ENCODE results near the gene HMCN2.

The HMCN2 gene

GRCh38 chr9:130371196-130371966 lies 105.8 kb downstream of the HMCN2 start:
- no peak for DNase-seq

GRCh38 chr9:130372057-130372456 lies 106.5 kb downstream of the HMCN2 start:
- DNase-seq = no peak

GRCh38 chr9:130373679-130374325 lies 108.2 kb downstream of the HMCN2 start:
- DNase-seq = no peak

- DNase-seq = no peak
Measured at GRCh38 chr9:130377612-130378011, 112.1 kb downstream of the HMCN2 start.

- DNase-seq = no peak
Measured at GRCh38 chr9:130378875-130379648, 113.5 kb downstream of the HMCN2 start.

GRCh38 chr9:130379649-130379970 lies 114.0 kb downstream of the HMCN2 start:
- DNase-seq = no peak

- DNase-seq = no peak
Measured at GRCh38 chr9:130380920-130381469, 115.4 kb downstream of the HMCN2 start.

- no peak for DNase-seq
Measured at GRCh38 chr9:130381660-130382059, 116.1 kb downstream of the HMCN2 start.

- no peak for DNase-seq
Measured at GRCh38 chr9:130382096-130382495, 116.5 kb downstream of the HMCN2 start.

- peak; percentile 32 for DNase-seq
Measured at GRCh38 chr9:130382636-130383349, 117.2 kb downstream of the HMCN2 start.

- DNase-seq = no peak
Measured at GRCh38 chr9:130383350-130383715, 117.8 kb downstream of the HMCN2 start.

GRCh38 chr9:130383979-130384676 lies 118.6 kb downstream of the HMCN2 start:
- no peak for DNase-seq

- no peak for DNase-seq
Measured at GRCh38 chr9:130385257-130385656, 119.7 kb downstream of the HMCN2 start.

GRCh38 chr9:130387398-130387797 lies 121.8 kb downstream of the HMCN2 start:
- DNase-seq = no peak

- no peak for DNase-seq
Measured at GRCh38 chr9:130387905-130388304, 122.3 kb downstream of the HMCN2 start.

- DNase-seq = no peak
Measured at GRCh38 chr9:130390390-130390789, 124.8 kb downstream of the HMCN2 start.

- no peak for DNase-seq
Measured at GRCh38 chr9:130390986-130391385, 125.4 kb downstream of the HMCN2 start.

GRCh38 chr9:130391866-130392265 lies 126.3 kb downstream of the HMCN2 start:
- DNase-seq = no peak

GRCh38 chr9:130393681-130394071 lies 128.1 kb downstream of the HMCN2 start:
- DNase-seq = no peak

- DNase-seq = no peak
Measured at GRCh38 chr9:130394320-130394719, 128.8 kb downstream of the HMCN2 start.

- no peak for DNase-seq
Measured at GRCh38 chr9:130394814-130395470, 129.4 kb downstream of the HMCN2 start.

Data from DMS79 treated with DMSO at 0.1 percent for 48 hours (cell line).